Activated CD4-positive, alpha-beta T cell treated with anti-CD3 and anti-CD28 coated beads, Interleukin-2, amount 10 ng/mL, durations not matched to agents 24 days and 14 days (primary cell): ENCODE data around the gene PARVG. TPM values are rescaled to one million over a fixed set of nuclear protein-coding genes. Genes with fewer than 3 reads are reported as not detected.

Experiments
- DNase-seq: peaks from one replicate; pipeline ENCODE4 v3.0.0; 2022
- H3K27ac Mint-ChIP-seq: one replicate; pipeline ENCODE4 v1.8.0; 2022; ENCODE audit warnings: mild to moderate bottlenecking, mixed read lengths
- H3K27me3 Mint-ChIP-seq: one replicate; pipeline ENCODE4 v1.8.0; 2022; ENCODE audit warnings: mixed read lengths
- H3K36me3 Mint-ChIP-seq: one replicate; pipeline ENCODE4 v1.8.0; 2022; ENCODE audit warnings: low read depth, mild to moderate bottlenecking, mixed read lengths
- H3K4me1 Mint-ChIP-seq: one replicate; pipeline ENCODE4 v1.8.0; 2021; ENCODE audit warnings: mixed read lengths
- H3K4me3 Mint-ChIP-seq: one replicate; pipeline ENCODE4 v1.8.0; 2022; ENCODE audit warnings: mild to moderate bottlenecking, moderate library complexity, mixed read lengths
- H3K9me3 Mint-ChIP-seq: one replicate; pipeline ENCODE4 v1.8.0; 2021; ENCODE audit warnings: mixed read lengths
- intact Hi-C: fragments of 100-400 bp; cut with micrococcal nuclease; formaldehyde crosslinking; loops from one replicate; pipeline ENCODE4 v1.15.1; 2023
- total RNA-seq: library from RNA; stranded (reverse); gene quantifications from 2 replicates; pipeline ENCODE4 v1.2.3, GENCODE V29; 2022

The PARVG gene
- total RNA-seq, 1 donor from 2014 or later: 52.2 TPM

DNA sequence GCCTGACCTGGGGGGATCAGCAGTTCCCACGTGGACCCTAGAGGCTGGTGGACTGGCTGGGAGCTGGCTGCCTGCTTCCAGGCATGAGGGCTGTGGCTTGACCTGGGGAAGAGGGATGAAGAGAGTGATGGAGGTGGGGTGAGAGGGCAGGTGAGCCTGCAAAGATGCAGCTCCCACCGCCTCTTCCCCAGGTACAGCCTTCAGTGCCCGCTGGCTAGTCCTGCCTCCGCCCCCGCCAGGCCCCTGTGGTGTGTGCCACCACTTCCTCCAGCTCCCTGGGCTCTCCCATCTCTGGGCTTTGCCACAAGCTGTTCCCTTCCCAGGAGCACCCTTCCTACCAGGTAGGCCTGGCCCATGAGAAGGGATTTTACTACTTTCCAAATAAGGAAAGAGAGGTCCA lies 19.1 kb downstream of the PARVG start:
- H3K4me1 Mint-ChIP-seq: peaks cover 16% of the 10 kb centered on the region
- intact Hi-C loops: no loop called here
- no peak for DNase-seq
- peaks cover 47% of the 10 kb centered on the region for H3K36me3 Mint-ChIP-seq
- no peaks in the 10 kb centered on the region for H3K9me3 Mint-ChIP-seq
- no peak overlapping the region for H3K27ac Mint-ChIP-seq
- H3K27me3 Mint-ChIP-seq: no peaks in the 10 kb centered on the region
- no peak overlapping the region for H3K4me3 Mint-ChIP-seq

- peaks cover 15% of the 10 kb centered on the region for H3K4me1 Mint-ChIP-seq
- no peak overlapping the region for H3K27ac Mint-ChIP-seq
- DNase-seq: no peak
- peaks cover 44% of the 10 kb centered on the region for H3K36me3 Mint-ChIP-seq
- intact Hi-C loops: no loop called here
- H3K4me3 Mint-ChIP-seq: no peak overlapping the region
- no peaks in the 10 kb centered on the region for H3K27me3 Mint-ChIP-seq
- H3K9me3 Mint-ChIP-seq: no peaks in the 10 kb centered on the region
These were observed 19.7 kb downstream of the PARVG start for GRCh38 chr22:44200451-44200850.

- intact Hi-C loops: no loop called here
- H3K36me3 Mint-ChIP-seq: peaks cover 41% of the 10 kb centered on the region
- no peak overlapping the region for H3K4me3 Mint-ChIP-seq
- no peak for DNase-seq
- peaks cover 15% of the 10 kb centered on the region for H3K4me1 Mint-ChIP-seq
- H3K27me3 Mint-ChIP-seq: no peaks in the 10 kb centered on the region
- H3K27ac Mint-ChIP-seq: no peak overlapping the region
- H3K9me3 Mint-ChIP-seq: no peaks in the 10 kb centered on the region
These were observed 20.3 kb downstream of the PARVG start for GRCh38 chr22:44200855-44201550.

- Mint-ChIP-seq H3K4me3 (no peak overlapping the region), H3K36me3 (peaks cover 40% of the 10 kb centered on the region), H3K27me3 (no peaks in the 10 kb centered on the region), H3K27ac (no peak overlapping the region), H3K4me1 (peaks cover 15% of the 10 kb centered on the region), H3K9me3 (no peaks in the 10 kb centered on the region)
- intact Hi-C loops: no loop called here
- DNase-seq: no peak
These were observed 20.9 kb downstream of the PARVG start for GRCh38 chr22:44201665-44202064.

DNA sequence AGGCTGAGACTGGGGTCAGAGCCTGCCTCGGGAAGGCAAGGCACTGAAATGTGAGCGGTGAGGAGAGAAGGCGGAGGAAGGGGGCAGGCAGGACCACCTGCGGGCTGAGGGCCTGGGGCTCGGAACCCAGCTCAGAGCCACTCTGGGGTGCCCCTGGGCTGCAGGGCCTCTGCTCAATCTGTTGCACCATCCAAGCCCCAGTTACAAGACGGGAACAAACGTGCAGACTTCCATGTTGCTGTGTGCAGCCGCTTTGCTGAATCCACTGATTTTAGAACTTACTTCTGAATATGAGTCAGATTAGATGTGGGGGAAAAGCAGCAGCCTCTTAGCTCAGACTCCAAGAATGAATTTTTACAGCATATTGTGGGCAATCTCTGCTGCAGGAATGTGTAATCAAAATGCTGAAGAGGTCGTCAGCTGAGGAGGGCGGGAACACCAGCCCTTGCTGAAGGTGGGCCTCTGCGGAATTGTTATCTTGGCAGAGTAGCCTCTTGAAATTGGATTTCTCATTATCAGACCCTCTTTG lies 21.6 kb downstream of the PARVG start:
- no peaks in the 10 kb centered on the region for H3K9me3 Mint-ChIP-seq
- peaks cover 15% of the 10 kb centered on the region for H3K4me1 Mint-ChIP-seq
- H3K36me3 Mint-ChIP-seq: peaks cover 40% of the 10 kb centered on the region
- H3K27ac Mint-ChIP-seq: no peak overlapping the region
- intact Hi-C loops: no loop called here
- H3K4me3 Mint-ChIP-seq: no peak overlapping the region
- no peak for DNase-seq
- H3K27me3 Mint-ChIP-seq: no peaks in the 10 kb centered on the region

DNA sequence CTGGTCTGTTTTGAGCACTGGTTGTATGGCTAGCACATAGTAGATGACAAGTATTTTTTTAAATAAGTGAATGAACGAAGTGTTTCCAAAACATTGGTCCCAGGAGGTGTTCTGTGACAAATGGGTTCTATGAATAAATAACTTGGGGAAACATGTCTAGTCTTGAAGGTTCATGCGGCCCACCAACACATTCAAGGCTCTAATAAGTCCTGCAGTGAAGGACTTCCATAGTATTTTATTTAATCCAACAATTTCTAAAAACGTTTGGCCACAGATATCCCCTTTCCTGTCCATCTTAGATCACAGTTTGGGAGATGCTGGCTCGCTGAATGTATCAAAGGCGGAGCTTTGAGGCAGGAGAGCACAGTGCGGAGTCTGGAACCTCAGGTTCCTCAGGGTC lies 22.5 kb downstream of the PARVG start:
- intact Hi-C loops: no loop called here
- Mint-ChIP-seq H3K4me1 (peaks cover 15% of the 10 kb centered on the region), H3K27me3 (no peaks in the 10 kb centered on the region), H3K9me3 (no peaks in the 10 kb centered on the region), H3K36me3 (peaks cover 38% of the 10 kb centered on the region), H3K4me3 (no peak overlapping the region), H3K27ac (no peak overlapping the region)
- DNase-seq: no peak

GRCh38 chr22:44204739-44205515 lies 24.2 kb downstream of the PARVG start:
- H3K27ac Mint-ChIP-seq: no peak overlapping the region
- no peak overlapping the region for H3K4me3 Mint-ChIP-seq
- H3K27me3 Mint-ChIP-seq: no peaks in the 10 kb centered on the region
- H3K4me1 Mint-ChIP-seq: peaks cover 11% of the 10 kb centered on the region
- intact Hi-C loops: no loop called here
- H3K9me3 Mint-ChIP-seq: no peaks in the 10 kb centered on the region
- H3K36me3 Mint-ChIP-seq: peaks cover 29% of the 10 kb centered on the region
- DNase-seq: no peak

GRCh38 chr22:44205516-44206329 lies 25.0 kb downstream of the PARVG start:
- no peak for DNase-seq
- Mint-ChIP-seq H3K4me3 (no peak overlapping the region), H3K27me3 (no peaks in the 10 kb centered on the region), H3K27ac (no peak overlapping the region), H3K4me1 (peaks cover 5% of the 10 kb centered on the region), H3K9me3 (no peaks in the 10 kb centered on the region), H3K36me3 (peaks cover 26% of the 10 kb centered on the region)
- intact Hi-C loops: no loop called here

DNA sequence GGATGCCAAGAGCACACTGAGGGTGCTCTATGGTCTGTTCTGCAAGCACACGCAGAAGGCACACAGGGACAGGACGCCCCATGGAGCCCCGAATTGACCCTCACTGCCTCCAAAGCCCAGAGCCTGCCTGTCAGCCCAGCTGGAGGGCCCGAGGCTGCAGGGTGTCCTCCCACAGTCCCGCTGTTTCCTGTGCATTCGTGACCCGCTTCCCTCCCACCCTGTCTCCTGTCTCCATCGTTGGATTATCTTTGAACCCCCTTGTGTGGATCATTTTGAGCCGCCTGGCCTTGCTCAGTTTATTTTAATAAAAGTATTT lies 25.6 kb downstream of the PARVG start:
- peaks cover 3% of the 10 kb centered on the region for H3K4me1 Mint-ChIP-seq
- no peak for DNase-seq
- H3K36me3 Mint-ChIP-seq: peaks cover 24% of the 10 kb centered on the region
- H3K9me3 Mint-ChIP-seq: no peaks in the 10 kb centered on the region
- intact Hi-C loops: no loop called here
- no peak overlapping the region for H3K27ac Mint-ChIP-seq
- no peaks in the 10 kb centered on the region for H3K27me3 Mint-ChIP-seq
- H3K4me3 Mint-ChIP-seq: no peak overlapping the region

DNA sequence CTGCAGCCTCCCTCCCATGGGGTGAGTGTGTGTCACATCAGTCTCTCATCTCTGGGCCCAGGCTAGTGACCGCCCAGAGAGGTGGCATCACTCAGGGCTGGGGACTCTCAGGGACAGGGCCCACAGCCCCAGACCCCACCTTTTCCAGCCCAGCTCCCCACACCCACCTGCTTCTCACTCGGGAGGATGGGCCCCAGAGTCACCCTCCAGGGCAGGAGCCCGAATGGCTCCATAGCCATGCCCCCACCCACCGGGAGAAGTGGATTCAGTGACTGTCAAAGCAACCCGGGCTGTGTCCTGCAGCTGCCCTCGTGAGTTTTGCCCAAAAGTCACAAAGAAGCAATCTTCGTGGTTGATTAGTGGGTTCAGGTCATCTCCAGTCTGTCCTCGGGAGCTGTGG lies 26.0 kb downstream of the PARVG start:
- Mint-ChIP-seq H3K27ac (no peak overlapping the region), H3K9me3 (no peaks in the 10 kb centered on the region), H3K27me3 (no peaks in the 10 kb centered on the region), H3K4me3 (no peak overlapping the region), H3K4me1 (peaks cover 3% of the 10 kb centered on the region), H3K36me3 (peaks cover 23% of the 10 kb centered on the region)
- intact Hi-C loops: no loop called here
- no peak for DNase-seq

DNA sequence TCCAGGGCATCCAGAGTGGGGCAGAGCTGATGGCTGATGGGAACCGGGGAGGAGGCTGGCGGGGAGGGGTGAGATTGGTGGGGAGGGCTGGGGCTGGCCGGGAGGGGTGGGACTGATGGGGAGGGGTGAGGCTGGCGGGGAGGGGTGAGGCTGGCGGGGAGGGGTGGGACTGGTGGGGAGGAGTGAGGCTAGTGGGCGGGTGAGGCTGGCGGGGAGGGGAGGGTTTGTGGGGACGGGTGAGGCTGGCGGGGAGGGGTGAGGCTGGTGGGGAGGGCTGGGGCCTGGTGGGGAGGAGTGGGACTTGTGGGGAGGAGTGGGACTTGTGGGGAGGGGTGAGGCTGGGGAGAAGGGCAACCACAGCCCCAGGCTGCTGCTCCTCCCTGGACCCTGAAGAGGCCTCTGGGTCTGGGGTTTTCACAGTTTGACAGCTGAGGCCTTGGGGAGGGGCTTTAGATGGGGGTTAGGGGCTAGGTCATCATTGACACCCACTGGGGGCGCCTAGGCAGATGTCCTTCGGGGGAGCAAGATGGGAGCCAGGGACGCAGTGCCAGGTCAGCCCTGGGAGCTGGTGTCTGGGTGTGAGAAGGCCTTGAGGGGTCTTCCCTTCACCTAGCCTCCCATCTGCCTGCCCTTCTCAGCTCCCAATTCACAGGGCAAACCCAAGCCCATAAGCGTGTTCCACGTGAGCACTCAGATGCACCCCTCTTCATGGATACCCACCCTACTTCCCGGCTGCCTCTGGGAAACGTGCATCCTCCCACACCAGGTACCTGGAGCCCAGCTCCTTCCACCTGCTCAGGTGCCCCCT lies 26.7 kb downstream of the PARVG start:
- Mint-ChIP-seq H3K9me3 (no peaks in the 10 kb centered on the region), H3K36me3 (peaks cover 18% of the 10 kb centered on the region), H3K27ac (no peak overlapping the region), H3K4me3 (no peak overlapping the region), H3K4me1 (peaks cover 3% of the 10 kb centered on the region), H3K27me3 (no peaks in the 10 kb centered on the region)
- no peak for DNase-seq
- intact Hi-C loops: no loop called here

DNA sequence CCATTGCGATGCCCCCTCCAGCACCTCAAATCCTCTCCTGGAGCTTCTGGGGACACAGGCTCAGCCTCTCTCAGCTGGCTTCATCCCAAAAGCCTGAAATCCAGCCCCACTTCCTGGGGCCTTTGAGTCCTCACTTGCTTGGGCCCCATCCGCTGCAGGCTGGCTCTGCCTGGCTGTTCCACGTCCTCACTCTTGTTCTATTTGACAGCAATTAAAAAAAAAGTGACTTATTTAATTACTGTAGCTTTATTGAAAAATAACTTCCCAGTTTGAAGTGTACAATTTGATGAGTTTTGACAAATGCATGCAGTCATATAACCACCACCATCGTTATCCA lies 27.2 kb downstream of the PARVG start:
- Mint-ChIP-seq H3K4me1 (peaks cover 3% of the 10 kb centered on the region), H3K9me3 (no peaks in the 10 kb centered on the region), H3K36me3 (peaks cover 14% of the 10 kb centered on the region), H3K27me3 (no peaks in the 10 kb centered on the region), H3K4me3 (no peak overlapping the region), H3K27ac (no peak overlapping the region)
- intact Hi-C loops: no loop called here
- DNase-seq: no peak

GRCh38 chr22:44209343-44209742 lies 28.6 kb downstream of the PARVG start:
- H3K27me3 Mint-ChIP-seq: no peaks in the 10 kb centered on the region
- intact Hi-C loops: no loop called here
- no peak overlapping the region for H3K27ac Mint-ChIP-seq
- H3K4me3 Mint-ChIP-seq: no peak overlapping the region
- H3K4me1 Mint-ChIP-seq: peaks cover 3% of the 10 kb centered on the region
- H3K36me3 Mint-ChIP-seq: peaks cover 7% of the 10 kb centered on the region
- no peak for DNase-seq
- H3K9me3 Mint-ChIP-seq: no peaks in the 10 kb centered on the region
